Stimulated activated CD4-positive, alpha-beta T cell treated with anti-CD3 and anti-CD28 coated beads, Interleukin-12 subunit alpha, Interleukin-12 subunit beta, amount 100 ng/mL, for 48 hours (primary cell): Measurements from ENCODE around the gene VWF.

Experiments used
- DNase-seq, 3 donors: peaks; one replicate each; pipeline ENCODE4 v3.0.0-alpha.2; 2020; ENCODE audit warnings: low read depth in 2 of 3, low spot score in 1 of 3

VWF gene

GRCh38 chr12:6061660-6062059 is 62.8 kb downstream of the VWF start:
- no peak for DNase-seq

DNA sequence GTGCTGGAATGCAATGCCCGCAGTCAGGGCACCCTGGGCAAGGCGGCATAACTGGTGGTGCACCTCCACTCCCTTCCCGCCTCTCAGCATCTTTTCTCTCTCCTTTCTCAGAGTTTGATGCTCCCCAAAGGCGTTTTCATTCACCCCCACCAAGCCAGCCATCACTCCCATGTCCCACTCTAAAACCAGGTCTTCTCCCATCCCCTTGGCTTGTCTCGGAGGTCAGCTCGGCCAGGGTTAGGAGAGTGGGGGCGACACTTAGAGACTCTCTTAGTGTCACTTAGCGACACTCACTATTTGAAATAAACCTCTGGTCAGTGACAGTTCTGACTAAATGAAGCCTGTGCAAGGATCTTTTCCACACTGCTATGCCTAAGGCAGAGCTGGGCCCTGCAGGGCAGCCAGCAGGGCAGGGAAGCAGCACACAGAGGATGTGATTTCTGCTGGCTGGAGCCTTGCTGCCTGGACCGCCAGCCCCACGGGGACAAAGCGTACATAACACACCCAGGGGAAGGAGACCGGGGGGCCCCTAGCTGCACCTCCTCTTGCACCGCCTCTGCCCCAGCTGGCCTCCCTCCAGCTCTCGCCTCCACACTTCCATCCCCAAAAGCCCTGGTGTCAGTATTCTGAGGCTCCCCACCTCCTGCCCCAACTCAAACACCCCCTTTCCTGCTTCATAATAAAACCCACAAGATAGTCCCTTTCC is 64.5 kb downstream of the VWF start:
- no peak for DNase-seq

DNA sequence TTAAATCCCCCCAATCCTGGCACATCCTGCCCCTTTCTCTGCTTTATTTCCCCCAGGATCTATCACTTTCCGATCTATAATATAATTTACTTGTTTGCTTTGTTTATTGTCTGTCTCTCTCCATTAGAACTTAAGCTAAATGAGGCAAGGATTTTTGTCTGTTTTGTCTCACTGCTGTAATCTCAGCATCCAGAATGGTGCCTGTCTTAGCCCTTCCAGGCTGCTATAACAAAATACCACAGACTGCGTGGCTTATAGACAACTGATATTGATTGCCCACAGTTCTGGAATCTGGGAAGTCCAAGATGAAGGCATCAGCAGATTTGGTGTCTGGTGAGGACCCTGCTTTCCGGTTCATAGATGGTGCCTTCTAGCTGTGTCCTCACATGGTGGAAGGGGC is 65.2 kb downstream of the VWF start:
- no peak for DNase-seq

DNA sequence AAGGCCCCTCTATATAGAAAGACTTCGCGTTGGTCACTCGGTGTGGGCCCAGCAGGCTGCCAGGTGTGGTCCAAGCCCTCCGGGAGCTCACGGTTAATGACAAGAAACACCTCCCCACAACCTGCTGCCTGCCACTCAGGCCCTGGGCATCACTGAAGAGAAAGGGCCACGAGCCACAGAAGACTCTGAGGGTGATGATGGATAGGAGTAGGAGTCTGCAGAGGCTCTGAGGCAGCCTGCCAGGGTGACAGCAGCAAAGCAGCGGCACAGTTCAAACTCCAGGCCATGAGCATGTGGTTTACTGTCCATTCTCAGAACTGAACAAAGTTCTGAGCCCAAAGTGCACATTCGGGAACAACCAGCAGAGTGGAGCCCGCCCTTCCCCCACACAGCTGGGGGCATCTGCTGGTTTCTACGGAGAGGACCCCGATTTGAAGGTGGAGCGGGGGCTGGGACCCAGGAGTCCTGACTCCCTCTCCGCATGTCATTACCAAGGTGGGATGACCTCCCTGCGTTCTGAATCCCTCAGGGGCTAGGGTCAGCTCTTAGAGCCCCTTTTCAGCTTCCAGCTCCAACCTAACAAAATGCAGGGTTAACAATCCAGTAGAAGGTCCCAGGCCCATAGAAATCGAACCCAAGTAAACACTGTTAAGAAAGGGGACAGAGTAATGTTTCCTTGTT is 65.8 kb downstream of the VWF start:
- no peak for DNase-seq

DNA sequence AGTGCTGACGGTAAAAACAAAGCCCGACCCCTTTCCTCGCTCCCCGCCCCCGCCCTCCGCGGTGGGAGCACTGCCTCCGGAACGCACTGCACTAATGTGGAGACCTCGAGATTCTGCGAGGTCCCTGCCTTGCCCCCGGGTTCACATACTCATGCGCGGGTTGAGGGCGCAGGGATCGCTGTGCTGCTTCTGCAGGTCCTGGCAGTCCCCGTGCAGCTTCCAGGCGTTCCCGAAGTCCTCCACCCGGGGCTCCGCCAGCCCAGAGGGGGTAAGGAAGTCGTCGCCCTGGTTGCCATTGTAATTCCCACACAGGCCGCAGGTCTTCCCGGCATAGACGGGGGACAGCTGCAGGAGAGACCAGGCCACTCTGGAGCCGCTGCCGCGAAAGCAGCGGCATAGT is 66.8 kb downstream of the VWF start:
- no peak for DNase-seq

DNA sequence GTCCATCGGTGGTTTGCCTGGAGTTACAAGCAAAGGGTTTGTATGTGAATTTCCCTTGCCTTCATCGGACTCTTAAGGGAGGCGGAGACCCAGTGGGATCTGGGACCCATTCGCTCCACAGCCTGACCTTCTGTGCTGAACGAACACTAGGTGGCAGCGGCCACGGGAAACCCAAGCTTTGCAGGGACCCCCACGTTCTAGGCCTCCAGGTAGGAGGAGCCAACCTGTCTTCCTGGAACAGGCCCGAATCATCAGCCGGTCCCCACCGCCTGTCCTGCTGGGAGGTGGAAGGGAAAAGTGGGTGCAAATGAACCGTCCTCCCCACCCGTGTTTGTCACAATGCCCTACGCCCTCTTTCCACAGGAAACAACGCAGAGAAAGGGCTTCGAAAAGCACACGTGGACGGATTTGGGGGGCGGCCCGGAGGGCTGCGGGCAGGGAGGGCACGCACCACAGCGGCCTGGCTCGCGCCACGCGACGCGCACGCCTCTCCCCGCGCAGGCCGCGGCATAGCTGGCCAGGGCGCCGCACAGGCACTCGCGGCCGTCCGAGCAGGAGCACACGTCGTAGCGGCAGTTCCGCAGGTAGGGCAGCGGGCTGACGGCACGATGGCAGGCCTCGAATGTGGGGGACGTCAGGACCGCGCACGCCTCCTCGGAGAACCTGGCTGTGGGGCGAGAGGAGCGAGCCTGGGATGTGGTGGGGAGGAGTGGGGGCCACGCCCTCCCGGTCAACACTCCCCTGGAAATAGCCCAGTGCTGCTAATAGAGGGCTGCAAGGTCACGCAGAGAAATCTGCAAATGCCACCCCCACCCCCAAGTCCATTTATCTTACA is 67.8 kb downstream of the VWF start:
- DNase-seq: no peak

- no peak for DNase-seq
Observed at GRCh38 chr12:6053541-6053940, 70.9 kb downstream of the VWF start.

DNA sequence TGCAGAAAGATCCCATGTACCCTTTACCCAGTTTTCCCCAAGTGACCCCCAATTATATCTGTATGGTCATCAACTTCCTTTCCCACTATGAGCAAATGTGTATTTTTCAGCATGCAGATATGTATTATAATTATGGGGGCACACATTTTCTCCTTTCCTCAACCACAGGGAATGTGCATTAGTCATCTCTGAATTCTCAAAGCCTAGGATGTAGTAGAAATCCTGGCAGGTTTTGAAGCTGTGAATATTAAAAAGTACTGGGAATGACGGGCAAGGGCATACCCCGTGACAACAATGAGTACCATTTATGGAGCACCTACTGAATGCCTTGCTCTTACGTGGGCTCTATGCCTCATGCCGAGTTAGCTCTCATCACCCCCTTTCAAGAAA is 71.5 kb downstream of the VWF start:
- DNase-seq: no peak

- no peak for DNase-seq
Observed at GRCh38 chr12:6052206-6052939, 72.1 kb downstream of the VWF start.

GRCh38 chr12:6049992-6050391 is 74.5 kb downstream of the VWF start:
- DNase-seq: no peak

DNA sequence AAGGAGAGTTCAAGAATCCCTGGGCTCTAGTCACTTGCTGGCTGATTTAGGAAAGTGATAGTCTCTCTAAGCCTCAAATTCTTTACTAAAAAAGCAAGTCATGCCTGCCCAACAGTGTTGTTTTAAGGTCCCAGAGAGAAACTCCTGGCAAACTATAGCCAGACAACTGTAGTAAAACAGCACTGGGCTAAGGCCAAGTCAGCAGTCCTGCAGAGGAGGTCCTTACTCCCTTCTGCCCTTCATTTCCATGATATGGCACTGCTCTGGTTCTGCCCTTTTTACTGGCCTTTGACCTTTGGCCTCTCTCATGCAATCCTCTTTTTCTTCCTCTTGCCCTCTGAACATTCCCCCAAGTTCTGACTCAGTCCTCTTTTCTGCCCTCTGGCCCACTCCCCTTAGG is 74.9 kb downstream of the VWF start:
- DNase-seq: no peak

DNA sequence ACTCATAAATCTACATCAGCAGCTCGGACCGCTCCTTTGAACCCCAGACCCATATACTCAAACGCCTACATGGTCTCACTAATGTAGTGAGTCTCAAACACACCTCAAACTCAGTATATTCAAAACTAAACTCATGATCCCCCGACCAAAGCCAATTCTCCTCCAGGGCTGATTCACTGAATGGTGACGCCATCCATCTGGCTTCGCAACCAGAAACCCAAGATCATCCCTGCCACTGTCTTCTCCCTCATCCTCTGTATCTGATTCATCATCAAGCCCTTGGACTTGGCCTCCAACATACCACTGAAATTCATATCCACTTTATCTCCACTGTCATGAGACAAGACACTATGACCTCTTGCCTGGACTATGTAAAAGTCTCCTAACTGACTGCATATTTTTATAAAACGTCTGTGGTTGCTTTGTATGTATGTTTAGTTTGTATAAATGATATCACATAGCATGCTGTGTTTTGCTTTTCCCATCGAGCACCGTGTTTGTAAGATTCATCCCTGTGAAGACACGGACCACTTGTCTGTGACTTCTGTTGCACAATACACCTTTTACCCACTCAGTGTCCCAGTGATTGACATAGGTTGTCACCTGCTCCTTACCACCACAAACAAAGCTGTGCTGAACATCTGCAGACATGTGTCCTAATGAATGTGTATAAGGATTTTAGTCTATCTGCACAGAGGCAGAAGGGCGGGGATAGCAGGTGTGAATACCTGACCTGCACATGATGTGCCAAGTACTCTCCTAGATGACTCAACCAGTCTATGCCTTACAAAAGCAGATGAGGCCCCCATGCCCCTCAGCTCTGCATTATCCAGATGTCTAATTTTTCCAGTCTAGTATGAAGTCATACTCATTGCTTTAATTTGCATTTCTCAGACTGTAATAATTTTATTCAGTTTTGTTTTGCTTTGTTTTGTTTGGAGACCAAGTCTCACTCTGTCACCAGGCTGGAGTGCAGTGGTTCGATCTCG is 76.9 kb downstream of the VWF start:
- DNase-seq: no peak

GRCh38 chr12:6046511-6047180 is 77.8 kb downstream of the VWF start:
- DNase-seq: no peak

- no peak for DNase-seq
Observed at GRCh38 chr12:6045438-6045837, 79.0 kb downstream of the VWF start.

- no peak for DNase-seq
Observed at GRCh38 chr12:6044082-6044481, 80.4 kb downstream of the VWF start.

DNA sequence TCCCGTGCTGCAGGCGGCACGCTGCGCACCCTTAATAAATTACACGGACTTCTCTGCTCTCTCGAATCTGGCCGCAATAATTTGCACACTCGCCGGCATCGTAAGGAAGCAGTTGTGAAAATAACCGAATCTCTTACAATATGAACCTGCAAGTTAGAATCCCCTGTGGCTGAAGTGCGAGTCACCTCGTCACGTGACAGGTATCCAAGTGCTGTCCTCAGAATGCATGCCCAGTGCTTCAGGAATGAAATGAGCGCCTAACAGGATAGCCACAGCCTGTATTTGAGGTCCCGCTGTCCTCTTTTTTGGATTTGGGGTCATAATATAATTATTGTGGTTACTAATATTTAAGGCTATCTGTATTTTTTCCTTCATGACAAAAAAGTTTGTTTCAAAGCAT is 82.0 kb downstream of the VWF start:
- no peak for DNase-seq

DNA sequence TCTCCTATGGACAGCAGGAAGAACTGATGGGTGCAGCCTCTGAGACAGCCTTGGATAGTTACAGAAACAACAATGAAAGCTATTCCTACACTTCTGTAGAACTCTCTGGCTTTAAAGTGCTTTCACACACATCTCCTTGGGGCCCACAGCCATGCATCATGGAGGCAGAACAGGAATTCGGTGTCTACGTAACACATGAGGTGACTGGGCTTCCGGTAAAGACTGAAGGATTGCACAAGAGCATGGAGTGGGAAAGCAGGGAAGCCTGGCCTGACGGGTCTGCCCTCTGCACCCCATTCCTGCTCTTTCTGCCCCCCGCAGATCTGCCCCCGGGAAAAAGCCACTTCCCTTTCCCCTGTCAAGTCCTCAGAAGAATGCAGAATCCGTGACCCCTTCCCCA is 82.6 kb downstream of the VWF start:
- no peak for DNase-seq

DNA sequence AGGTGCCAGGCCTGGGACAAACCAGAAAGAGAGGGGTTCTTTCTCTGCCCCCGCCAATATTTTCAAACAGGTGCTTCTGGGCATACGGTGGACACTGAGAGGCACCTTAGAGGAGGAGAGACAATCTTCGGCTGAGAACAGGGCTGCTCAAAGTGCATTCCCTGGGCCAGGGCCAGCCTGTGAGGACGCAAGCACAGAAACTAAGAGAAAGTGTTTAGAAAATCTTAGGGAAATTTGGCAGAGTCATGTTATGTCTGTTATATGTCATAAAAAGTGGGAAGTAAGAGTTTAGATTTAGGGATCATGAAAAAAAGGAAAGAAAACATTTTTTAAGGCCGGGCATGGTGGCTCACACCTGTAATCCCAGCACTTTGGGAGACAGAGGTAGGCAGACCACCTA is 83.7 kb downstream of the VWF start:
- no peak for DNase-seq

DNA sequence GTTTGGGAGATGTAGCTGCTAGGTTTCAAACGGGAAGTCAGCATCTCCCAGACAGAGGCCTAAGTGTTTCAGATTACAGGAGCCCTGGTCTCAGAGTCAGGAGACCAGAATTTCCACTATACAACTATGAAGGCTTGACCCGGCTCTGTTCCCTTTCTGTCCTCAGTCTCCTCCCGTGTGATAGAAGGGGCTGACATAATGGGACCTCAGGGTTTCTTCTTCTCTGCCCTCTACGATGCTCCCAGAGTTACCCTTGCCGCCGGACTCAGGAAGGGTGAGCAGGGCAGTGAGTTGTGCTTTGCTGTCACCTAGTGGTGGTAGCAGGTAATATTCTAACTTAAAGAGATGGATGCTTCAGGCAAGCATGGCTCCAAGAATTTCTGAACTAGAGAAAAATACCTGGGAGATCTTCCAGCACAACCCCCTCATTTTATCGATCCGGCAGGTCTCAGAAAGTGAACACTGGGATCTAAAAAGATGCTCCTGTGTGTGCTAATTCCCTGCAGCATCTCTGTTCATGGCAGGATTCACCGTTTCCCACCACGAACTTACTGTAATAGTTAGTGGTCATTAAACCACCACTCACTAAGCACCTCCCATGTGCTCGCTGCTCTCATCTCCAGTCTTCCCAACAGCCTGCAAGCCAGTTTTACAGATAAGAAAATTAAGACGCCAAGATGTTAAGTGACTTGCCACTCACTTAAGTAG is 84.4 kb downstream of the VWF start:
- peak; percentile 28 to 53 (median 37) for DNase-seq
